Keratinocyte (primary cell): Measurements from ENCODE around the gene TENT5A. TPM values are rescaled to one million over a fixed set of nuclear protein-coding genes. Genes with fewer than 3 reads are reported as not detected.

Experiments
- DNase-seq: peaks from one replicate; pipeline ENCODE4 v3.0.0-alpha.2; 2011; ENCODE audit warnings: low read depth, missing footprints, low spot score
- FAIRE-seq: peaks from 2 replicates; lab custom pipeline; 2011; peaks lifted over from hg19 to GRCh38; lab: Jason Lieb, UNC
- H2AFZ ChIP-seq: 2 replicates; pipeline ENCODE4 v1.6.0; 2012; ENCODE audit warnings: low read length, control low read depth, inconsistent platforms; ENCODE audit not compliant: control insufficient read depth
- H3K27ac ChIP-seq: 2 replicates; pipeline ENCODE4 v1.5.1; 2011; ENCODE audit warnings: low read length; ENCODE audit not compliant: control insufficient read depth, insufficient read depth
- H3K27me3 ChIP-seq: 3 replicates; pipeline ENCODE4 v1.6.0; 2011; ENCODE audit warnings: low read length; ENCODE audit not compliant: control insufficient read depth, insufficient read depth; ENCODE audit errors: extremely low read depth
- H3K36me3 ChIP-seq, 2 experiments: 2 replicates in 1 of 2; 3 replicates in 1 of 2; pipeline ENCODE4 v1.5.1; 2011; ENCODE audit warnings: low read length in 2 of 2, mild to moderate bottlenecking in 1 of 2; ENCODE audit not compliant: control insufficient read depth in 2 of 2, insufficient read depth in 2 of 2; ENCODE audit errors: extremely low read depth in 1 of 2
- H3K4me1 ChIP-seq: 3 replicates; pipeline ENCODE4 v1.5.1; 2011; ENCODE audit warnings: low read length; ENCODE audit not compliant: control insufficient read depth, insufficient read depth; ENCODE audit errors: extremely low read depth
- H3K4me2 ChIP-seq: 3 replicates; pipeline ENCODE4 v1.6.0; 2011; ENCODE audit warnings: low read depth, low read length; ENCODE audit not compliant: control insufficient read depth, insufficient read depth; ENCODE audit errors: extremely low read depth
- H3K4me3 ChIP-seq, 3 experiments: fragments of 200-600 bp in 1 of 3; sonication (generic) in 1 of 3; 2 replicates in 2 of 3; 3 replicates in 1 of 3; pipeline ENCODE4 v1.5.1; 2011 to 2016; ENCODE audit warnings: low read length in 3 of 3, mild to moderate bottlenecking in 3 of 3, control low read depth in 2 of 3, inconsistent platforms in 1 of 3, low read depth in 1 of 3, mixed read lengths in 1 of 3, mixed run types in 1 of 3, moderate library complexity in 1 of 3; ENCODE audit not compliant: control insufficient read depth in 2 of 3, insufficient read depth in 2 of 3; ENCODE audit errors: extremely low read depth in 1 of 3
- H3K79me2 ChIP-seq: 2 replicates; pipeline ENCODE4 v1.6.0; 2012; ENCODE audit warnings: low read length; ENCODE audit not compliant: control insufficient read depth, insufficient read depth
- H3K9ac ChIP-seq: 3 replicates; pipeline ENCODE4 v1.6.0; 2011; ENCODE audit warnings: low read length; ENCODE audit not compliant: control insufficient read depth, insufficient read depth; ENCODE audit errors: extremely low read depth
- H3K9me1 ChIP-seq: 3 replicates; pipeline ENCODE4 v1.6.0; 2011; ENCODE audit warnings: low read length; ENCODE audit not compliant: control insufficient read depth, insufficient read depth; ENCODE audit errors: extremely low read depth
- H3K9me3 ChIP-seq: 2 replicates; pipeline ENCODE4 v1.5.1; 2012; ENCODE audit warnings: low read depth, low read length; ENCODE audit not compliant: control insufficient read depth
- H4K20me1 ChIP-seq: 3 replicates; pipeline ENCODE4 v1.6.0; 2011; ENCODE audit warnings: low read length; ENCODE audit not compliant: control insufficient read depth, insufficient read depth; ENCODE audit errors: extremely low read depth
- EZH2 ChIP-seq: IDR thresholded peaks from one replicate; pipeline ENCODE4 v1.6.1; 2012; ENCODE audit warnings: inconsistent platforms, mild to moderate bottlenecking, low read length, moderate library complexity
- dilution Hi-C: fragments of 300-500 bp; cut with MboI; formaldehyde crosslinking; loops from one replicate; pipeline ENCODE4 v1.7.0; 2020; ENCODE audit warnings: low sequenced_read_pairs; ENCODE audit not compliant: extremely low pct_ligation_motif_present
- polyA plus RNA-seq, 5 experiments: library from polyadenylated mRNA; depleted of rRNA in 3 of 5; stranded (reverse) in 3 of 5; stranded (forward) in 1 of 5; unstranded in 1 of 5; fragments of >200 nt; gene quantifications; 1 replicate in 1 of 5; 2 replicates in 3 of 5; 3 replicates in 1 of 5; pipeline versions ENCODE4 v1.2.1 to v1.2.3, GENCODE V29; 2011 to 2012; ENCODE audit warnings: missing spikeins in 2 of 5, low read depth in 1 of 5, low replicate concordance in 1 of 5
- TF ChIP-seq, protein P1 (sequence below), 3 experiments: IDR thresholded peaks in 1 of 3; conservative IDR thresholded peaks in 1 of 3; optimal IDR thresholded peaks in 1 of 3; 2 replicates in 2 of 3; 3 replicates in 1 of 3; pipeline versions ENCODE3 to v1.5.1; 2011; ENCODE audit warnings: low read length in 3 of 3, mild to moderate bottlenecking in 3 of 3, moderate library complexity in 2 of 3, control low read depth in 1 of 3, inconsistent platforms in 1 of 3; ENCODE audit not compliant: insufficient read depth in 2 of 3; ENCODE audit errors: extremely low read depth in 1 of 3

Gene TENT5A
- polyA plus RNA-seq, 1 donor (not counting 4 experiments of a cell fraction or from before 2014, with no cell fraction given), result 1.6 TPM

DNA sequence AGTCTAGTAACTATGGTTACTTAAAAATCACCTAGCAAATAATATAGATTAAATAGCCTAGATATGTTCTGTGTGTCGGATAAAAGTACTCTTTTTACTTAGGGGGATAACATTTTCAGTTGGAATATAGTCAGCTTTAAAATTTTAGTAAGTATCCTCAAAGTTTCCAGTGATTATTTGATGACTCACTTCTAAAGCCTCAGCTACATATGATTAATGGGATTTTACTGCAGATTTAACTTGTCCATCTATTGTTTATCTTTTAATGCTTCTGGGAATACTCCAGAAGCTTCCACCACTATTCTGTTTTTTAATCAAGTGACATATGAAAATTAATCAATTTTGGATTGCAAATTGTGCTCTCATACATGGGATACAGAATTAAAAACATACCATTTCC is 8.7 kb upstream of the TENT5A start:
- Histone ChIP-seq H3K4me1 (peaks cover 24% of the 10 kb centered on the region), H3K27me3 (no peaks in the 10 kb centered on the region), H3K4me2 (peak overlapping the region; percentile 29), H3K36me3 (no peaks in the 10 kb centered on the region), H3K9me1 (no peaks in the 10 kb centered on the region), H3K9ac (no peak overlapping the region), H3K9me3 (no peaks in the 10 kb centered on the region), H3K4me3 (no peak overlapping the region), H2AFZ (no peak overlapping the region), H3K79me2 (no peaks in the 10 kb centered on the region), H4K20me1 (no peaks in the 10 kb centered on the region), H3K27ac (no peak overlapping the region)
- dilution Hi-C loops, result no loop called here
- no peak for TF ChIP-seq EZH2
- TF ChIP-seq, protein P1, sequence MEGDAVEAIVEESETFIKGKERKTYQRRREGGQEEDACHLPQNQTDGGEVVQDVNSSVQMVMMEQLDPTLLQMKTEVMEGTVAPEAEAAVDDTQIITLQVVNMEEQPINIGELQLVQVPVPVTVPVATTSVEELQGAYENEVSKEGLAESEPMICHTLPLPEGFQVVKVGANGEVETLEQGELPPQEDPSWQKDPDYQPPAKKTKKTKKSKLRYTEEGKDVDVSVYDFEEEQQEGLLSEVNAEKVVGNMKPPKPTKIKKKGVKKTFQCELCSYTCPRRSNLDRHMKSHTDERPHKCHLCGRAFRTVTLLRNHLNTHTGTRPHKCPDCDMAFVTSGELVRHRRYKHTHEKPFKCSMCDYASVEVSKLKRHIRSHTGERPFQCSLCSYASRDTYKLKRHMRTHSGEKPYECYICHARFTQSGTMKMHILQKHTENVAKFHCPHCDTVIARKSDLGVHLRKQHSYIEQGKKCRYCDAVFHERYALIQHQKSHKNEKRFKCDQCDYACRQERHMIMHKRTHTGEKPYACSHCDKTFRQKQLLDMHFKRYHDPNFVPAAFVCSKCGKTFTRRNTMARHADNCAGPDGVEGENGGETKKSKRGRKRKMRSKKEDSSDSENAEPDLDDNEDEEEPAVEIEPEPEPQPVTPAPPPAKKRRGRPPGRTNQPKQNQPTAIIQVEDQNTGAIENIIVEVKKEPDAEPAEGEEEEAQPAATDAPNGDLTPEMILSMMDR (optimal IDR thresholded peaks at IDR 0.05 in 1 of 3, IDR thresholded peaks at IDR 0.05 in 1 of 3, conservative IDR thresholded peaks at IDR 0.05 in 1 of 3; ENCODE audit: extremely low read depth in 1 of 3, insufficient read depth in 2 of 3, low read length in 3 of 3), result no peak
- FAIRE-seq (no peak), DNase-seq (no peak)

DNA sequence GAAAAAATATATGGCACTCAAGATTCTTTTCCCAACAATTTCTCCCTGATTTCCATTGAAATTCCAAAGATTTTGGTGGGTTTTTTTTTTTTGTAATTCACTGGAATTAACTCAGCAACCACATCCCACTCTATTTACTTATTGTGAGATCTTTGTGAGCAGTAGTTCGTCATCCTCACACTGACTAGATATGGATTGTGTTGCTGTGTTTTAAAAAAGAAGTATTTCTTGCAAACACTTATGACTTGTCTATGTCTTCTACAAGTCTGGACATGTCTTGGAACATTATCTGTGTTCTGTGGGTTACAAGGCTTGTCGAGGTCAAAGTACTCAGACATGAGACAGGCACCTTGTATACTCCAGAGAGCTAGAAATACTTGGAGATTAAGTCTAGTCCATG is 7.3 kb upstream of the TENT5A start:
- TF ChIP-seq, protein P1 (optimal IDR thresholded peaks at IDR 0.05 in 1 of 3, IDR thresholded peaks at IDR 0.05 in 1 of 3, conservative IDR thresholded peaks at IDR 0.05 in 1 of 3; ENCODE audit: extremely low read depth in 1 of 3, insufficient read depth in 2 of 3, low read length in 3 of 3), result no peak
- Histone ChIP-seq H3K4me3 (no peak overlapping the region), H2AFZ (no peak overlapping the region), H3K79me2 (no peaks in the 10 kb centered on the region), H4K20me1 (no peaks in the 10 kb centered on the region), H3K27me3 (no peaks in the 10 kb centered on the region), H3K36me3 (no peaks in the 10 kb centered on the region), H3K9ac (no peak overlapping the region), H3K9me3 (no peaks in the 10 kb centered on the region), H3K9me1 (no peaks in the 10 kb centered on the region), H3K27ac (no peak overlapping the region), H3K4me2 (peak overlapping the region; percentile 8), H3K4me1 (peaks cover 24% of the 10 kb centered on the region)
- FAIRE-seq (peak; percentile 84), DNase-seq (peak; percentile 81)
- dilution Hi-C loops, result no loop called here
